ENCODE measurements around the gene LSS. TPM values are rescaled to one million over a fixed set of nuclear protein-coding genes. Genes with fewer than 3 reads are reported as not detected.
"Not testable (repeated sequence)": the region's sequence is repeated elsewhere in the genome, so short reads cannot be mapped to it uniquely, and the experiment has no call there.

LSS gene
- polyA plus RNA-seq, 1 donor from 2014 or later, result 101 TPM

DNA sequence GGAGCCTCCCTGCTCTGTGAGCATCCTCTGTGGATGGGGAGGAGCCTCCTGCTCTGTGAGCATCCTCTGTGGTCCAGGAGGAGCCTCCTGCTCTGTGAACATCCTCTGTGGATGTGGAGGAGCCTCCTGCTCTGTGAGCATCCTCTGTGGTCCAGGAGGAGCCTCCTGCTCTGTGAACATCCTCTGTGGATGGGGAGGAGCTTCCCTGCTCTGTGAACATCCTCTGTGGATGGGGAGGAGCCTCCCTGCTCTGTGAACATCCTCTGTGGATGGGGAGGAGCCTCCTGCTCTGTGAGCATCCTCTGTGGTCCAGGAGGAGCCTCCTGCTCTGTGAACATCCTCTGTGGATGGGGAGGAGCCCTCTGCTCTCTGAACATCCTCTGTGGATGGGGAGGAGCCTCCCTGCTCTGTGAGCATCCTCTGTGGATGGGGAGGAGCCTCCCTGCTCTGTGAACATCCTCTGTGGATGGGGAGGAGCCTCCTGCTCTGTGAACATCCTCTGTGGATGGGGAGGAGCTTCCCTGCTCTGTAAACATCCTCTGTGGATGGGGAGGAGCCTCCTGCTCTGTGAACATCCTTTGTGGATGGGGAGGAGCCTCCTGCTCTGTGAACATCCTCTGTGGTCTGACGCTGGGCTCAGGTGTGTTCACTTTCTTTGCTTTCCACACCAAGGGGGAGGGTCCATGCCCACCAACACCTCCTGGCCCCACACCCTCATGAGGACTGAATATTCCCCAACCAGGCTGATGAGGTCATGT lies 58.0 kb downstream of the LSS start:
- not testable (repeated sequence) for H3F3A ChIP-seq (ENCODE audit: insufficient read depth, low read length, poor library complexity, severe bottlenecking); H3K9ac ChIP-seq (ENCODE audit: low read length); H3K9me3 ChIP-seq (ENCODE audit: low read length); H3K27ac ChIP-seq (ENCODE audit: low read length); H4K20me1 ChIP-seq (ENCODE audit: insufficient read depth); H3K4me2 ChIP-seq (ENCODE audit: low read length); H3K27me3 ChIP-seq (ENCODE audit: insufficient read depth, low read depth, low read length); H2AFZ ChIP-seq (ENCODE audit: low read depth, low read length); H3K9me2 ChIP-seq (ENCODE audit: insufficient read depth, low read length); H3K36me3 ChIP-seq (ENCODE audit: insufficient read depth, low read length); H3K79me2 ChIP-seq (replicated peaks; ENCODE audit: insufficient read depth, low read length); H3K4me3 ChIP-seq (ENCODE audit: low read length)

DNA sequence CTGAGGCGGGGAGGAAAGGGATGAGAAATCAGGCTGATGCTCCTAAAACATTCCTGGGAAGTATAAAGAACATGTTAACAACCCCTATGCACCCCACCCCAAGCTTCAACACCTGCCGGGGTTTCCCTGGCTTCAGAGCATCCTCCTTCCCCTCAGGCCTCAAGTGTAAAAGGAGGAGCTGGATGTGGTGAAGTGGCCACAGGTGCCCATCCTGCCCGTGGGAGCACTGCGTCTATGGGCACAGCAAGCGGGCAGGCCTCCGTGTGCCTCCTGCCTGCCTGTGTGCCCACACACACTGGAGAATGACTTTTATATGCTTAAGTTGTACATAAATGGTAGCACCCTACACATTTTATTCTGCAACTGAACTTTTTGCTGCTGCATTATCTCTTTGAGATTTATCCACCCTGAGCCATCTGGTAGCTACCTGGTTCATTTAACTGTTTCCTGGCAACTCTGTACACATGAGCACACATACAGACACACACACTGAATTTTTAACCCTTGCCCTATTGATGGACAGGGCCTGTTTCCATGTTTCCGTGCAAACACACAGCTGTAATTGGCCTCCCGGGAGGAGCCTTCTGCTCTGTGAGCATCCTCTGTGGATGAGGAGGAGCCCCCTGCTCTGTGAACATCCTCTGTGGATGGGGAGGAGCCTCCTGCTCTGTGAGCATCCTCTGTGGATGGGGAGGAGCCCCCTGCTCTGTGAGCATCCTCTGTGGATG lies 59.8 kb downstream of the LSS start:
- no peak overlapping the region for H3K4me3 ChIP-seq (ENCODE audit: low read length)
- H3K27ac ChIP-seq (ENCODE audit: low read length), result no peak overlapping the region
- peaks cover 3% of the 10 kb centered on the region for H3K36me3 ChIP-seq (ENCODE audit: insufficient read depth, low read length)
- TF ChIP-seq POLR2AphosphoS5 (IDR thresholded peaks at IDR 0.05) (peak; percentile 17), TAF1 (IDR thresholded peaks at IDR 0.05; ENCODE audit: low read depth) (no peak)
- H3K9me3 ChIP-seq (ENCODE audit: low read length), result peaks cover 4% of the 10 kb centered on the region
- no peaks in the 10 kb centered on the region for H3K9me2 ChIP-seq (ENCODE audit: insufficient read depth, low read length)
- no peaks in the 10 kb centered on the region for H3K27me3 ChIP-seq (ENCODE audit: insufficient read depth, low read depth, low read length)
- H3K4me2 ChIP-seq (ENCODE audit: low read length), result no peak overlapping the region
- no peaks in the 10 kb centered on the region for H4K20me1 ChIP-seq (ENCODE audit: insufficient read depth)
- no peak overlapping the region for H3K9ac ChIP-seq (ENCODE audit: low read length)
- no peak overlapping the region for H2AFZ ChIP-seq (ENCODE audit: low read depth, low read length)
- H3K79me2 ChIP-seq (replicated peaks; ENCODE audit: insufficient read depth, low read length), result no peaks in the 10 kb centered on the region
- H3F3A ChIP-seq (ENCODE audit: insufficient read depth, low read length, poor library complexity, severe bottlenecking), result no peaks in the 10 kb centered on the region

GRCh38 chr21:46168238-46168637 lies 60.3 kb downstream of the LSS start:
- peaks cover 4% of the 10 kb centered on the region for H3K9me3 ChIP-seq (ENCODE audit: low read length)
- H4K20me1 ChIP-seq (ENCODE audit: insufficient read depth), result no peaks in the 10 kb centered on the region
- no peaks in the 10 kb centered on the region for H3F3A ChIP-seq (ENCODE audit: insufficient read depth, low read length, poor library complexity, severe bottlenecking)
- peaks cover 3% of the 10 kb centered on the region for H3K36me3 ChIP-seq (ENCODE audit: insufficient read depth, low read length)
- H3K27me3 ChIP-seq (ENCODE audit: insufficient read depth, low read depth, low read length), result no peaks in the 10 kb centered on the region
- no peak overlapping the region for H2AFZ ChIP-seq (ENCODE audit: low read depth, low read length)
- H3K4me2 ChIP-seq (ENCODE audit: low read length), result no peak overlapping the region
- no peak overlapping the region for H3K4me3 ChIP-seq (ENCODE audit: low read length)
- H3K27ac ChIP-seq (ENCODE audit: low read length), result no peak overlapping the region
- no peaks in the 10 kb centered on the region for H3K9me2 ChIP-seq (ENCODE audit: insufficient read depth, low read length)
- no peaks in the 10 kb centered on the region for H3K79me2 ChIP-seq (replicated peaks; ENCODE audit: insufficient read depth, low read length)
- no peak for TF ChIP-seq POLR2AphosphoS5 (IDR thresholded peaks at IDR 0.05)
- TF ChIP-seq, protein P1, sequence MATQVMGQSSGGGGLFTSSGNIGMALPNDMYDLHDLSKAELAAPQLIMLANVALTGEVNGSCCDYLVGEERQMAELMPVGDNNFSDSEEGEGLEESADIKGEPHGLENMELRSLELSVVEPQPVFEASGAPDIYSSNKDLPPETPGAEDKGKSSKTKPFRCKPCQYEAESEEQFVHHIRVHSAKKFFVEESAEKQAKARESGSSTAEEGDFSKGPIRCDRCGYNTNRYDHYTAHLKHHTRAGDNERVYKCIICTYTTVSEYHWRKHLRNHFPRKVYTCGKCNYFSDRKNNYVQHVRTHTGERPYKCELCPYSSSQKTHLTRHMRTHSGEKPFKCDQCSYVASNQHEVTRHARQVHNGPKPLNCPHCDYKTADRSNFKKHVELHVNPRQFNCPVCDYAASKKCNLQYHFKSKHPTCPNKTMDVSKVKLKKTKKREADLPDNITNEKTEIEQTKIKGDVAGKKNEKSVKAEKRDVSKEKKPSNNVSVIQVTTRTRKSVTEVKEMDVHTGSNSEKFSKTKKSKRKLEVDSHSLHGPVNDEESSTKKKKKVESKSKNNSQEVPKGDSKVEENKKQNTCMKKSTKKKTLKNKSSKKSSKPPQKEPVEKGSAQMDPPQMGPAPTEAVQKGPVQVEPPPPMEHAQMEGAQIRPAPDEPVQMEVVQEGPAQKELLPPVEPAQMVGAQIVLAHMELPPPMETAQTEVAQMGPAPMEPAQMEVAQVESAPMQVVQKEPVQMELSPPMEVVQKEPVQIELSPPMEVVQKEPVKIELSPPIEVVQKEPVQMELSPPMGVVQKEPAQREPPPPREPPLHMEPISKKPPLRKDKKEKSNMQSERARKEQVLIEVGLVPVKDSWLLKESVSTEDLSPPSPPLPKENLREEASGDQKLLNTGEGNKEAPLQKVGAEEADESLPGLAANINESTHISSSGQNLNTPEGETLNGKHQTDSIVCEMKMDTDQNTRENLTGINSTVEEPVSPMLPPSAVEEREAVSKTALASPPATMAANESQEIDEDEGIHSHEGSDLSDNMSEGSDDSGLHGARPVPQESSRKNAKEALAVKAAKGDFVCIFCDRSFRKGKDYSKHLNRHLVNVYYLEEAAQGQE (IDR thresholded peaks at IDR 0.05; ENCODE audit: borderline replicate concordance), result no peak
- TF ChIP-seq RAD21 (conservative IDR thresholded peaks at IDR 0.05), result no peak
- TF ChIP-seq, protein P2, sequence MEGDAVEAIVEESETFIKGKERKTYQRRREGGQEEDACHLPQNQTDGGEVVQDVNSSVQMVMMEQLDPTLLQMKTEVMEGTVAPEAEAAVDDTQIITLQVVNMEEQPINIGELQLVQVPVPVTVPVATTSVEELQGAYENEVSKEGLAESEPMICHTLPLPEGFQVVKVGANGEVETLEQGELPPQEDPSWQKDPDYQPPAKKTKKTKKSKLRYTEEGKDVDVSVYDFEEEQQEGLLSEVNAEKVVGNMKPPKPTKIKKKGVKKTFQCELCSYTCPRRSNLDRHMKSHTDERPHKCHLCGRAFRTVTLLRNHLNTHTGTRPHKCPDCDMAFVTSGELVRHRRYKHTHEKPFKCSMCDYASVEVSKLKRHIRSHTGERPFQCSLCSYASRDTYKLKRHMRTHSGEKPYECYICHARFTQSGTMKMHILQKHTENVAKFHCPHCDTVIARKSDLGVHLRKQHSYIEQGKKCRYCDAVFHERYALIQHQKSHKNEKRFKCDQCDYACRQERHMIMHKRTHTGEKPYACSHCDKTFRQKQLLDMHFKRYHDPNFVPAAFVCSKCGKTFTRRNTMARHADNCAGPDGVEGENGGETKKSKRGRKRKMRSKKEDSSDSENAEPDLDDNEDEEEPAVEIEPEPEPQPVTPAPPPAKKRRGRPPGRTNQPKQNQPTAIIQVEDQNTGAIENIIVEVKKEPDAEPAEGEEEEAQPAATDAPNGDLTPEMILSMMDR (IDR thresholded peaks at IDR 0.05; ENCODE audit: poor library complexity, severe bottlenecking), result no peak
- TF ChIP-seq EZH2 (IDR thresholded peaks at IDR 0.05; ENCODE audit: borderline replicate concordance, insufficient read depth, low read length, poor library complexity, severe bottlenecking), result no peak
- no peak for TF ChIP-seq TAF1 (IDR thresholded peaks at IDR 0.05; ENCODE audit: low read depth)
- no peak for TF ChIP-seq EP300 (conservative IDR thresholded peaks at IDR 0.05; ENCODE audit: poor library complexity, severe bottlenecking)
- no peak for TF ChIP-seq SMC3 (conservative IDR thresholded peaks at IDR 0.05; ENCODE audit: poor library complexity)
- no peak for TF ChIP-seq MXI1 (conservative IDR thresholded peaks at IDR 0.05; ENCODE audit: poor library complexity, severe bottlenecking)
- no peak overlapping the region for H3K9ac ChIP-seq (ENCODE audit: low read length)

Measured in neural cell (in vitro differentiated cells).